ENCODE results near the gene ENOX1. TPM values are rescaled to one million over a fixed set of nuclear protein-coding genes. Genes with fewer than 3 reads are reported as not detected.

Gene ENOX1
- total RNA-seq, 1 donor = 2.2 TPM

- peak; percentile 87 for DNase-seq (ENCODE audit: low read depth)
- H3K4me3 ChIP-seq (ENCODE audit: low read depth, low read length) = no peak overlapping the region
- no peak for TF ChIP-seq CTCF (IDR thresholded peaks at IDR 0.05; ENCODE audit: insufficient read depth, low read depth, low read length)
Measured at GRCh38 chr13:43815204-43815603, 28.4 kb upstream of the ENOX1 start.

GRCh38 chr13:43808676-43809075 lies 21.9 kb upstream of the ENOX1 start:
- no peak for DNase-seq (ENCODE audit: low read depth)
- no peak overlapping the region for H3K4me3 ChIP-seq (ENCODE audit: low read depth, low read length)
- no peak for TF ChIP-seq CTCF (IDR thresholded peaks at IDR 0.05; ENCODE audit: insufficient read depth, low read depth, low read length)

GRCh38 chr13:43805681-43806128 lies 18.9 kb upstream of the ENOX1 start:
- DNase-seq (ENCODE audit: low read depth) = no peak
- no peak overlapping the region for H3K4me3 ChIP-seq (ENCODE audit: low read depth, low read length)
- no peak for TF ChIP-seq CTCF (IDR thresholded peaks at IDR 0.05; ENCODE audit: insufficient read depth, low read depth, low read length)

- no peak overlapping the region for H3K4me3 ChIP-seq (ENCODE audit: low read depth, low read length)
- no peak for TF ChIP-seq CTCF (IDR thresholded peaks at IDR 0.05; ENCODE audit: insufficient read depth, low read depth, low read length)
- DNase-seq (ENCODE audit: low read depth) = peak; percentile 50
Measured at GRCh38 chr13:43805071-43805468, 18.3 kb upstream of the ENOX1 start.

GRCh38 chr13:43804461-43805070 lies 17.8 kb upstream of the ENOX1 start:
- no peak overlapping the region for H3K4me3 ChIP-seq (ENCODE audit: low read depth, low read length)
- peak; percentile 40 for TF ChIP-seq CTCF (IDR thresholded peaks at IDR 0.05; ENCODE audit: insufficient read depth, low read depth, low read length)
- peak; percentile 81 for DNase-seq (ENCODE audit: low read depth)

- no peak overlapping the region for H3K4me3 ChIP-seq (ENCODE audit: low read depth, low read length)
- no peak for DNase-seq (ENCODE audit: low read depth)
- no peak for TF ChIP-seq CTCF (IDR thresholded peaks at IDR 0.05; ENCODE audit: insufficient read depth, low read depth, low read length)
Measured at GRCh38 chr13:43802511-43802910, 15.7 kb upstream of the ENOX1 start.

- H3K4me3 ChIP-seq (ENCODE audit: low read depth, low read length) = no peak overlapping the region
- no peak for TF ChIP-seq CTCF (IDR thresholded peaks at IDR 0.05; ENCODE audit: insufficient read depth, low read depth, low read length)
- DNase-seq (ENCODE audit: low read depth) = no peak
Measured at GRCh38 chr13:43800828-43801227, 14.1 kb upstream of the ENOX1 start.
